GM12878 (cell line): ENCODE results near the gene ZNF71.

Experiments
- CEBPB ChIP-seq, 2 experiments: fragments of 150-350 bp in 1 of 2; IDR thresholded peaks; 2 replicates each; pipeline ENCODE4 v1.6.1; 2012 to 2014; ENCODE audit warnings: low read depth in 2 of 2, low read length in 2 of 2, borderline replicate concordance in 1 of 2, inconsistent platforms in 1 of 2
- CTCF ChIP-seq, 3 experiments: IDR thresholded peaks in 2 of 3; conservative IDR thresholded peaks in 1 of 3; 2 replicates each; pipeline ENCODE4 v1.5.1; 2011; ENCODE audit warnings: low read depth in 3 of 3, low read length in 3 of 3, mild to moderate bottlenecking in 3 of 3, control low read depth in 2 of 3, moderate library complexity in 2 of 3, inconsistent platforms in 1 of 3, mixed read lengths in 1 of 3; ENCODE audit not compliant: control insufficient read depth in 2 of 3, insufficient read depth in 1 of 3; ENCODE audit errors: extremely low read depth in 1 of 3
- ELK1 ChIP-seq: IDR thresholded peaks from 2 replicates; pipeline ENCODE4 v1.6.1; 2012; ENCODE audit warnings: low read depth, low read length, improper control_type of control experiment
- EZH2 ChIP-seq: IDR thresholded peaks from 2 replicates; pipeline ENCODE4 v1.6.1; 2012; ENCODE audit warnings: low read depth, mild to moderate bottlenecking, control low read depth, inconsistent platforms, low read length, borderline replicate concordance; ENCODE audit not compliant: control insufficient read depth
- HDAC2 ChIP-seq: fragments of 200-600 bp; sonication (generic); IDR thresholded peaks from 2 replicates; pipeline ENCODE4 v1.6.1; 2017
- KDM1A ChIP-seq: fragments of 200-600 bp; sonication (generic); IDR thresholded peaks from 2 replicates; pipeline ENCODE4 v1.6.1; 2016; ENCODE audit warnings: borderline replicate concordance
- MYC ChIP-seq: IDR thresholded peaks from 2 replicates; pipeline ENCODE4 v1.6.1; 2011; ENCODE audit warnings: mild to moderate bottlenecking, low read length, moderate library complexity, inconsistent platforms; ENCODE audit not compliant: insufficient read depth, insufficient replicate concordance, insufficient read length, severe bottlenecking
- PBX3 ChIP-seq: IDR thresholded peaks from 2 replicates; pipeline ENCODE4 v1.6.1; 2011; ENCODE audit warnings: mild to moderate bottlenecking, low read depth, low read length, moderate library complexity; ENCODE audit not compliant: insufficient replicate concordance
- POLR2A ChIP-seq: IDR thresholded peaks from 2 replicates; pipeline ENCODE4 v1.6.1; 2011; ENCODE audit warnings: low read depth, mild to moderate bottlenecking, low read length
- SMC3 ChIP-seq: IDR thresholded peaks from 2 replicates; pipeline ENCODE4 v1.6.1; 2011; ENCODE audit warnings: low read length, improper control_type of control experiment, borderline replicate concordance
- SUZ12 ChIP-seq: fragments of 200-600 bp; sonication (generic); IDR thresholded peaks from one replicate; pipeline ENCODE4 v1.6.1; 2018; ENCODE audit warnings: antibody characterized with exemption, mild to moderate bottlenecking; ENCODE audit not compliant: unreplicated experiment

GRCh38 chr19:56601375-56601774 lies 6.3 kb downstream of the ZNF71 start:
- TF ChIP-seq SMC3, result no peak
- TF ChIP-seq POLR2A, result no peak
- no peak for TF ChIP-seq SUZ12
- no peak for TF ChIP-seq HDAC2
- TF ChIP-seq EZH2, result no peak
- TF ChIP-seq PBX3, result no peak
- TF ChIP-seq CEBPB (IDR thresholded peaks at IDR 0.05; ENCODE audit: borderline replicate concordance in 1 of 2, low read depth in 2 of 2, low read length in 2 of 2), result no peak
- TF ChIP-seq ELK1, result no peak
- TF ChIP-seq CTCF (IDR thresholded peaks at IDR 0.05 in 2 of 3, conservative IDR thresholded peaks at IDR 0.05 in 1 of 3; ENCODE audit: control insufficient read depth in 2 of 3, extremely low read depth in 1 of 3, insufficient read depth in 1 of 3, low read depth in 3 of 3, low read length in 3 of 3), result no peak
- TF ChIP-seq KDM1A, result no peak
- no peak for TF ChIP-seq MYC
